GM23338 (cell line): ENCODE data around the gene UPF1. TPM values are rescaled to one million over a fixed set of nuclear protein-coding genes. Genes with fewer than 3 reads are reported as not detected.

Source experiments
- ATAC-seq: fragments of 200-7000 bp; cut with Tn5 transposase; 3 replicates; pipeline ENCODE4 v1.9.1; 2020
- DNase-seq: peaks from one replicate; pipeline ENCODE4 v3.0.0-alpha.2; 2015; ENCODE audit warnings: low spot score
- H2AFZ ChIP-seq: fragments of 200-600 bp; sonication (generic); 2 replicates; pipeline ENCODE4 v1.8.0; 2016; ENCODE audit warnings: antibody characterized with exemption, mild to moderate bottlenecking, moderate library complexity
- H3F3A ChIP-seq: fragments of 200-600 bp; sonication (generic); replicated peaks from 2 replicates; pipeline ENCODE4 v1.8.0; 2017; ENCODE audit warnings: antibody characterized with exemption, mixed run types, low read depth
- H3K27ac ChIP-seq: fragments of 200-600 bp; sonication (generic); 2 replicates; pipeline ENCODE4 v1.6.1; 2016; ENCODE audit warnings: low read depth
- H3K27me3 ChIP-seq: fragments of 200-600 bp; sonication (generic); 2 replicates; pipeline ENCODE4 v1.8.0; 2016; ENCODE audit warnings: mild to moderate bottlenecking, mixed run types, moderate library complexity; ENCODE audit not compliant: insufficient read depth
- H3K36me3 ChIP-seq: fragments of 200-600 bp; sonication (generic); 2 replicates; pipeline ENCODE4 v1.8.0; 2016; ENCODE audit warnings: mild to moderate bottlenecking; ENCODE audit not compliant: insufficient read depth
- H3K4me1 ChIP-seq: fragments of 200-600 bp; sonication (generic); 2 replicates; pipeline ENCODE4 v1.8.0; 2016; ENCODE audit warnings: mild to moderate bottlenecking, moderate library complexity; ENCODE audit not compliant: insufficient read depth
- H3K4me2 ChIP-seq: fragments of 200-600 bp; sonication (generic); 2 replicates; pipeline ENCODE4 v1.7.1; 2017; ENCODE audit warnings: mixed run types
- H3K4me3 ChIP-seq: fragments of 200-600 bp; sonication (generic); 2 replicates; pipeline ENCODE4 v1.6.1; 2016; ENCODE audit warnings: mixed run types
- H3K79me2 ChIP-seq: fragments of 200-600 bp; sonication (generic); replicated peaks from 2 replicates; pipeline ENCODE4 v1.8.0; 2017; ENCODE audit warnings: mild to moderate bottlenecking; ENCODE audit not compliant: insufficient read depth
- H3K9me2 ChIP-seq: fragments of 200-600 bp; sonication (generic); 2 replicates; pipeline ENCODE4 v1.8.0; 2017; ENCODE audit not compliant: insufficient read depth
- H4K20me1 ChIP-seq: fragments of 200-600 bp; sonication (generic); replicated peaks from 2 replicates; pipeline ENCODE4 v1.8.0; 2017; ENCODE audit warnings: mild to moderate bottlenecking; ENCODE audit not compliant: insufficient read depth
- H3K27ac Mint-ChIP-seq: 2 replicates; pipeline ENCODE4 v1.8.0; 2020; ENCODE audit warnings: inconsistent platforms, mild to moderate bottlenecking, moderate library complexity, mixed read lengths
- H3K27me3 Mint-ChIP-seq: 3 replicates; pipeline ENCODE4 v1.8.0; 2022; ENCODE audit warnings: low read depth, mild to moderate bottlenecking, moderate library complexity, mixed read lengths, inconsistent platforms; ENCODE audit not compliant: insufficient read depth, poor library complexity
- H3K36me3 Mint-ChIP-seq: 3 replicates; pipeline ENCODE4 v1.8.0; 2021; ENCODE audit warnings: low read depth, mild to moderate bottlenecking, inconsistent platforms, moderate library complexity, mixed read lengths
- H3K4me1 Mint-ChIP-seq: 3 replicates; pipeline ENCODE4 v1.8.0; 2020; ENCODE audit warnings: mild to moderate bottlenecking, inconsistent platforms, mixed read lengths
- H3K4me3 Mint-ChIP-seq: 3 replicates; pipeline ENCODE4 v1.8.0; 2021; ENCODE audit warnings: moderate library complexity, mild to moderate bottlenecking, inconsistent platforms, mixed read lengths
- H3K9me3 Mint-ChIP-seq: 3 replicates; pipeline ENCODE4 v1.8.0; 2020; ENCODE audit warnings: moderate library complexity, mild to moderate bottlenecking, inconsistent platforms, mixed read lengths
- EZH2 ChIP-seq: fragments of 200-600 bp; sonication (generic); IDR thresholded peaks from one replicate; pipeline ENCODE4 v1.8.0; 2017; ENCODE audit warnings: antibody characterized with exemption, mild to moderate bottlenecking, low read depth; ENCODE audit not compliant: unreplicated experiment
- JUNB ChIP-seq: IDR thresholded peaks from one replicate; pipeline ENCODE4 v1.6.1; 2016; ENCODE audit warnings: antibody characterized with exemption; ENCODE audit not compliant: unreplicated experiment
- NANOG ChIP-seq: IDR thresholded peaks from 2 replicates; pipeline ENCODE4 v1.6.1; 2016; ENCODE audit warnings: antibody characterized with exemption, borderline replicate concordance
- ZNF331 ChIP-seq: fragments of 250-450 bp; sonication (Bioruptor Pico); IDR thresholded peaks from 2 replicates; pipeline ENCODE4 v1.5.0; 2020; ENCODE audit warnings: low read depth, mild to moderate bottlenecking, moderate library complexity
- polyA plus RNA-seq: library from polyadenylated mRNA; unstranded; fragments of >200 nt; fragmentation: Nextera tagmentation; extraction: Ambion mirVana; gene quantifications from 2 replicates; pipeline ENCODE4 v1.2.1, GENCODE V29; 2016
- total RNA-seq: library from RNA; depleted of rRNA; stranded (reverse); fragments of >200 nt; shearing (Covaris generic); gene quantifications from 2 replicates; pipeline ENCODE4 v1.2.3, GENCODE V29; 2014
- TF ChIP-seq, protein P1 (sequence below): fragments of 250-450 bp; sonication (Bioruptor Pico); IDR thresholded peaks from 2 replicates; pipeline ENCODE4 v1.5.0; 2020; ENCODE audit warnings: mild to moderate bottlenecking, moderate library complexity
- TF ChIP-seq, protein P2 (sequence below): IDR thresholded peaks from 2 replicates; pipeline ENCODE4 v1.6.1; 2016; ENCODE audit warnings: antibody characterized with exemption
- TF ChIP-seq, protein P3 (sequence below): IDR thresholded peaks from one replicate; pipeline ENCODE4 v1.6.1; 2018; ENCODE audit warnings: antibody characterized with exemption; ENCODE audit not compliant: unreplicated experiment

UPF1 gene
- total and polyA plus RNA-seq, 2 experiments from 2014 or later: 13.8 to 138 TPM

DNA sequence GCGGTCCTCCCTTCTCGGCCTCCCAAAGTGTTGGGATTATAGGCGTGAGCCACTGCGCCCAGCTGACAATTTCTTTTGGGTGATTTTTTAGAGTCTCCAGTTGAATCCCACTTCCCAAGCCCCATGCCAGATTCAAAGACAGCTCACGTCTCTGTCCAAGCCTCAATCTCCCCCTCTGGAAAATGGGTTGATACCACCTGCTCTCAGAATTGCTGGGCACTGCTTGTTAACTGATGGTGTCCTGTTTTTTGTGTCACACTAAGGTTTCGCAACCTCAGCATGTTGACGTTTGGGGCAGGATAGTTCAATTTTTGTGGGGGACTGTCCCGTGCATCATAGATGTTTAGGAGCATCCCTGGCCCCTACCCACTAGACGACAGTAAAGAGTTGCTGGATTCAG, 14.2 kb upstream of the UPF1 start:
- Histone ChIP-seq H3K79me2 (no peaks in the 10 kb centered on the region), H4K20me1 (no peaks in the 10 kb centered on the region), H3K4me3 (no peak overlapping the region), H3F3A (no peaks in the 10 kb centered on the region), H3K27me3 (peaks cover 32% of the 10 kb centered on the region), H2AFZ (no peak overlapping the region), H3K4me2 (no peak overlapping the region), H3K9me2 (no peaks in the 10 kb centered on the region), H3K4me1 (no peaks in the 10 kb centered on the region), H3K27ac (no peak overlapping the region), H3K36me3 (no peaks in the 10 kb centered on the region)
- no peaks in the 10 kb centered on the region for H3K36me3 Mint-ChIP-seq
- H3K4me3 Mint-ChIP-seq: no peak overlapping the region
- no peak overlapping the region for H3K27ac Mint-ChIP-seq
- no peak for ATAC-seq
- H3K9me3 Mint-ChIP-seq: no peaks in the 10 kb centered on the region
- H3K4me1 Mint-ChIP-seq: no peaks in the 10 kb centered on the region
- DNase-seq: no peak
- H3K27me3 Mint-ChIP-seq: peaks cover 17% of the 10 kb centered on the region
- no peak for TF ChIP-seq JUNB
- no peak for TF ChIP-seq EZH2
- TF ChIP-seq, protein P1, sequence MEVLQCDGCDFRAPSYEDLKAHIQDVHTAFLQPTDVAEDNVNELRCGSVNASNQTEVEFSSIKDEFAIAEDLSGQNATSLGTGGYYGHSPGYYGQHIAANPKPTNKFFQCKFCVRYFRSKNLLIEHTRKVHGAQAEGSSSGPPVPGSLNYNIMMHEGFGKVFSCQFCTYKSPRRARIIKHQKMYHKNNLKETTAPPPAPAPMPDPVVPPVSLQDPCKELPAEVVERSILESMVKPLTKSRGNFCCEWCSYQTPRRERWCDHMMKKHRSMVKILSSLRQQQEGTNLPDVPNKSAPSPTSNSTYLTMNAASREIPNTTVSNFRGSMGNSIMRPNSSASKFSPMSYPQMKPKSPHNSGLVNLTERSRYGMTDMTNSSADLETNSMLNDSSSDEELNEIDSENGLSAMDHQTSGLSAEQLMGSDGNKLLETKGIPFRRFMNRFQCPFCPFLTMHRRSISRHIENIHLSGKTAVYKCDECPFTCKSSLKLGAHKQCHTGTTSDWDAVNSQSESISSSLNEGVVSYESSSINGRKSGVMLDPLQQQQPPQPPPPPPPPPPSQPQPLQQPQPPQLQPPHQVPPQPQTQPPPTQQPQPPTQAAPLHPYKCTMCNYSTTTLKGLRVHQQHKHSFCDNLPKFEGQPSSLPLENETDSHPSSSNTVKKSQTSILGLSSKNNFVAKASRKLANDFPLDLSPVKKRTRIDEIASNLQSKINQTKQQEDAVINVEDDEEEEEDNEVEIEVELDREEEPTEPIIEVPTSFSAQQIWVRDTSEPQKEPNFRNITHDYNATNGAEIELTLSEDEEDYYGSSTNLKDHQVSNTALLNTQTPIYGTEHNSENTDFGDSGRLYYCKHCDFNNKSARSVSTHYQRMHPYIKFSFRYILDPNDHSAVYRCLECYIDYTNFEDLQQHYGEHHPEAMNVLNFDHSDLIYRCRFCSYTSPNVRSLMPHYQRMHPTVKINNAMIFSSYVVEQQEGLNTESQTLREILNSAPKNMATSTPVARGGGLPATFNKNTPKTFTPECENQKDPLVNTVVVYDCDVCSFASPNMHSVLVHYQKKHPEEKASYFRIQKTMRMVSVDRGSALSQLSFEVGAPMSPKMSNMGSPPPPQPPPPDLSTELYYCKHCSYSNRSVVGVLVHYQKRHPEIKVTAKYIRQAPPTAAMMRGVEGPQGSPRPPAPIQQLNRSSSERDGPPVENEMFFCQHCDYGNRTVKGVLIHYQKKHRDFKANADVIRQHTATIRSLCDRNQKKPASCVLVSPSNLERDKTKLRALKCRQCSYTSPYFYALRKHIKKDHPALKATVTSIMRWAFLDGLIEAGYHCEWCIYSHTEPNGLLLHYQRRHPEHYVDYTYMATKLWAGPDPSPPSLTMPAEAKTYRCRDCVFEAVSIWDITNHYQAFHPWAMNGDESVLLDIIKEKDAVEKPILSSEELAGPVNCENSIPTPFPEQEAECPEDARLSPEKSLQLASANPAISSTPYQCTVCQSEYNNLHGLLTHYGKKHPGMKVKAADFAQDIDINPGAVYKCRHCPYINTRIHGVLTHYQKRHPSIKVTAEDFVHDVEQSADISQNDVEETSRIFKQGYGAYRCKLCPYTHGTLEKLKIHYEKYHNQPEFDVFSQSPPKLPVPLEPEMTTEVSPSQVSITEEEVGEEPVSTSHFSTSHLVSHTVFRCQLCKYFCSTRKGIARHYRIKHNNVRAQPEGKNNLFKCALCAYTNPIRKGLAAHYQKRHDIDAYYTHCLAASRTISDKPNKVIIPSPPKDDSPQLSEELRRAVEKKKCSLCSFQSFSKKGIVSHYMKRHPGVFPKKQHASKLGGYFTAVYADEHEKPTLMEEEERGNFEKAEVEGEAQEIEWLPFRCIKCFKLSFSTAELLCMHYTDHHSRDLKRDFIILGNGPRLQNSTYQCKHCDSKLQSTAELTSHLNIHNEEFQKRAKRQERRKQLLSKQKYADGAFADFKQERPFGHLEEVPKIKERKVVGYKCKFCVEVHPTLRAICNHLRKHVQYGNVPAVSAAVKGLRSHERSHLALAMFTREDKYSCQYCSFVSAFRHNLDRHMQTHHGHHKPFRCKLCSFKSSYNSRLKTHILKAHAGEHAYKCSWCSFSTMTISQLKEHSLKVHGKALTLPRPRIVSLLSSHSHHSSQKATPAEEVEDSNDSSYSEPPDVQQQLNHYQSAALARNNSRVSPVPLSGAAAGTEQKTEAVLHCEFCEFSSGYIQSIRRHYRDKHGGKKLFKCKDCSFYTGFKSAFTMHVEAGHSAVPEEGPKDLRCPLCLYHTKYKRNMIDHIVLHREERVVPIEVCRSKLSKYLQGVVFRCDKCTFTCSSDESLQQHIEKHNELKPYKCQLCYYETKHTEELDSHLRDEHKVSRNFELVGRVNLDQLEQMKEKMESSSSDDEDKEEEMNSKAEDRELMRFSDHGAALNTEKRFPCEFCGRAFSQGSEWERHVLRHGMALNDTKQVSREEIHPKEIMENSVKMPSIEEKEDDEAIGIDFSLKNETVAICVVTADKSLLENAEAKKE (CRISPR knock-in tag): no peak
- TF ChIP-seq, protein P2, sequence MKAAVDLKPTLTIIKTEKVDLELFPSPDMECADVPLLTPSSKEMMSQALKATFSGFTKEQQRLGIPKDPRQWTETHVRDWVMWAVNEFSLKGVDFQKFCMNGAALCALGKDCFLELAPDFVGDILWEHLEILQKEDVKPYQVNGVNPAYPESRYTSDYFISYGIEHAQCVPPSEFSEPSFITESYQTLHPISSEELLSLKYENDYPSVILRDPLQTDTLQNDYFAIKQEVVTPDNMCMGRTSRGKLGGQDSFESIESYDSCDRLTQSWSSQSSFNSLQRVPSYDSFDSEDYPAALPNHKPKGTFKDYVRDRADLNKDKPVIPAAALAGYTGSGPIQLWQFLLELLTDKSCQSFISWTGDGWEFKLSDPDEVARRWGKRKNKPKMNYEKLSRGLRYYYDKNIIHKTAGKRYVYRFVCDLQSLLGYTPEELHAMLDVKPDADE: no peak
- no peak for TF ChIP-seq NANOG
- TF ChIP-seq, protein P3, sequence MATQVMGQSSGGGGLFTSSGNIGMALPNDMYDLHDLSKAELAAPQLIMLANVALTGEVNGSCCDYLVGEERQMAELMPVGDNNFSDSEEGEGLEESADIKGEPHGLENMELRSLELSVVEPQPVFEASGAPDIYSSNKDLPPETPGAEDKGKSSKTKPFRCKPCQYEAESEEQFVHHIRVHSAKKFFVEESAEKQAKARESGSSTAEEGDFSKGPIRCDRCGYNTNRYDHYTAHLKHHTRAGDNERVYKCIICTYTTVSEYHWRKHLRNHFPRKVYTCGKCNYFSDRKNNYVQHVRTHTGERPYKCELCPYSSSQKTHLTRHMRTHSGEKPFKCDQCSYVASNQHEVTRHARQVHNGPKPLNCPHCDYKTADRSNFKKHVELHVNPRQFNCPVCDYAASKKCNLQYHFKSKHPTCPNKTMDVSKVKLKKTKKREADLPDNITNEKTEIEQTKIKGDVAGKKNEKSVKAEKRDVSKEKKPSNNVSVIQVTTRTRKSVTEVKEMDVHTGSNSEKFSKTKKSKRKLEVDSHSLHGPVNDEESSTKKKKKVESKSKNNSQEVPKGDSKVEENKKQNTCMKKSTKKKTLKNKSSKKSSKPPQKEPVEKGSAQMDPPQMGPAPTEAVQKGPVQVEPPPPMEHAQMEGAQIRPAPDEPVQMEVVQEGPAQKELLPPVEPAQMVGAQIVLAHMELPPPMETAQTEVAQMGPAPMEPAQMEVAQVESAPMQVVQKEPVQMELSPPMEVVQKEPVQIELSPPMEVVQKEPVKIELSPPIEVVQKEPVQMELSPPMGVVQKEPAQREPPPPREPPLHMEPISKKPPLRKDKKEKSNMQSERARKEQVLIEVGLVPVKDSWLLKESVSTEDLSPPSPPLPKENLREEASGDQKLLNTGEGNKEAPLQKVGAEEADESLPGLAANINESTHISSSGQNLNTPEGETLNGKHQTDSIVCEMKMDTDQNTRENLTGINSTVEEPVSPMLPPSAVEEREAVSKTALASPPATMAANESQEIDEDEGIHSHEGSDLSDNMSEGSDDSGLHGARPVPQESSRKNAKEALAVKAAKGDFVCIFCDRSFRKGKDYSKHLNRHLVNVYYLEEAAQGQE: no peak
- TF ChIP-seq ZNF331 (CRISPR knock-in tag): no peak
